ELF-1 (cell line): ENCODE results near the gene POU6F1.
A peak's percentile ranks its signal among the peaks of the same experiment; 100 is the strongest.

Source experiments
- DNase-seq: peaks from one replicate; pipeline ENCODE4 v3.0.0-alpha.2; 2016; ENCODE audit warnings: low read depth, low spot score

POU6F1 gene

DNA sequence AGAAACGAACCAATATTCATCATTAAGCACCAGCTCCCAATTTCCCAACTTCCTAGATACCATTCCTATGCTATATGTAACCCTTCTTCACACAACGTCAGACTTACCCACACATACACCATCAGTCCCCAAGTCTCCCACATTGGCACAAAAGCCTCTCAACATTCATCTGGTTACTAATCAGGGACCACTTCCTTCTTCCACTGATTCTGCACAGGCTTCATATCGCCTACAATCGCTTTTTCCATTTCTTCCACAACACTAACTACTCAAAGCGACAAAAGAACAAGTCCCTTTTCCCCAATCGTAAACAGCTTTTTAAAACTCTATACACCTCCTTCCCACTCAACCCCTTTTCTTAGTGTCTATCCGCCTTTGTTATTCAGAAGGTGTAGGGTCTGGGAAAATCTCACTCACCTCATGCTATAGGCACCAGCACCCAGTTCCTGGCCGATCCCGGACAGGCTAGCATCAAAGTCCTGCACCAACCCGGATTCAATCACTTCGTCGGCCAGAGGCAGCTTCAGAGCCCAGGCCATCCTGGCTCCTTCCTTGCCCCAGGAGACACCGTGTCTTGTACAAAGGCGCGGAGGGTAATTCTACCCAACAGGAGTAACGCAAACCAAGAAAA is 45.9 kb downstream of the POU6F1 start:
- peak; percentile 75 for DNase-seq

DNA sequence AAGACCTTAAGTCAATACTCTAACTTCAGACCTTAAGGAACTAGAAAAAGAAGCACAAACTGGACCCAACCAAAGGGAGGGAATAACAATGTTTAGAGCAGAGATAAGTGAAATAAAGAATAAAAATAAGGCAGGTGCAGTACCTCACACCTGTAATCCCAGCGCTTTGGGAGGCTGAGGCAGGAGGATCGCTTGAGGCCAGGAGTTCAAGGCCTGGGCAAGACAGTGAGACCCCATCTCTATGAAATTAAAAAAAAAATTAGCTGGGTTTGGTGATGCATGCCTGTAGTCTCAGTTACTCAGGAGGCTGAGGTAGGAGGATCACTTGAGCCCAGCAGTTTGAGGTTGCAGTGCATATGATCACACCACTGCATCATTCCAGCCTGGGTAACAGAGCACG is 54.1 kb downstream of the POU6F1 start:
- no peak for DNase-seq

DNA sequence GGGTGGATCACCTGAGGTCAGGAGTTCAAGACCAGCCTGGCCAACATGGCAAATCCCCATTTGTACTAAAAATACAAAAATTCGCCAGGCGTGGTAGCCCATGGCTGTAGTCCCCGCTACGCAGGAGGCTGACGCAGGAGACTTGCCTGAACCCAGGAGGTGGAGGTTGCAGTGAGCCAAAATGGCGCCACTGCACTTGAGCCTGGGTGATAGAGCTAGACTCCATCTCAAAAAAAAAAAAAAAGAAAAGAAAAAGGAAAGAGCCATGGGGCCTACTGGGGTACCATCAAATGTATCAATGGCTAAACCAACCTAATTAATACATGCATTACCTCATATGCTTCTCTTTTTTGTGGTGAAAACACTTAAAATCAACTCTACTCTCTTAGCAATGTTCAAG is 55.6 kb downstream of the POU6F1 start:
- DNase-seq = no peak

DNA sequence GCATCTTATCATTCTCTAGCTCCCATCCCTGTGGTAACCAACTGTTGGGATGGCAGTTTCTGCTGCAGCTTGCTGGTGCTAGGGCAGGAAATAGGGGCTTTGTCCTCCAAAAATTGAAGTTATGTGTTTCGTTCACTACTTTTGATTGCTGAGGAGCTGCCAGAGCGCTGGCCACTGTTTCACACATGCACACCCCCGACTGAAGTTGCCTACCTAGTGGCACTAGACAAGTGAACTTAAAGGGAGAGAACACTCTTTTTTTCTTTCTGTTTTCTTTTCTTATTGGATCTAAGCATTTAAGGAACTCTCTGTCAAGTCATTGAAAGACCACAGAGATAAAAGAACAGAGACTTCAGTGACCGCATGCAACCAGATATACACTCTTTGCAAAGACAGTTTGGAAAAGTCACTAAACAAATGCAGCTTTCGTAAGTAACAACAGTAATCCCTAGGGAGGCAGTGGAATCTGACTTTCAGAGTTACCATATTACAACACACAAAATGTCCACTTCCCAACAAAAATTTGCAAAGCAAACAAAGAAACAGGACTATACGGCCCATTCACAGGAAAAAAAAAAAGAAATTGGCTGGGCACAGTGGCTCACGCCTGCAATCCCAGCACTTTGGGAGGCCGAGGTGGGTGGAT is 56.9 kb downstream of the POU6F1 start:
- no peak for DNase-seq

DNA sequence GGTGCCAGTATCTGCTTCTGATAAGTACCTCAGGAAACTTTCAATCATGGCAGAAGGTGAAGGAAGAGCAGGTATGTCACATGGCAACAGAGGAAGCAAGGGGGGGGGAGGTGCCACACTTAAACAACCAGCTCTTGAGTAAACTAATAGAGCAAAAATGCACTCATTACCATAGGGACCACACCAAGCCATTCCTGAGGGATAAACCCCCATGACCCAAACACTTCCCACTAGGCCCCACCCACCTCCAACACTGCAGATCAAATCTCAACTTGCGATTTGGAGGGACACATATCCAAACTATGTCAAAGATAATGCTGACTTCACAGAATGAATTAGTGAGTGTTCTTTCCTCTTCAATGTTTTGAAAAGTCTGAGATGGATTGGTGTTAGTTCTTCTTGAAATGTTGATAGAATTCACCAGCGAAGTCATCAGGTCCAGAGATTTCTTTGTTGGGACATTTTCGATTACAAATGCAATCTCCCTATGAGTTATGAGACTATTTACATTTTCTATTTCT is 61.6 kb downstream of the POU6F1 start:
- no peak for DNase-seq

DNA sequence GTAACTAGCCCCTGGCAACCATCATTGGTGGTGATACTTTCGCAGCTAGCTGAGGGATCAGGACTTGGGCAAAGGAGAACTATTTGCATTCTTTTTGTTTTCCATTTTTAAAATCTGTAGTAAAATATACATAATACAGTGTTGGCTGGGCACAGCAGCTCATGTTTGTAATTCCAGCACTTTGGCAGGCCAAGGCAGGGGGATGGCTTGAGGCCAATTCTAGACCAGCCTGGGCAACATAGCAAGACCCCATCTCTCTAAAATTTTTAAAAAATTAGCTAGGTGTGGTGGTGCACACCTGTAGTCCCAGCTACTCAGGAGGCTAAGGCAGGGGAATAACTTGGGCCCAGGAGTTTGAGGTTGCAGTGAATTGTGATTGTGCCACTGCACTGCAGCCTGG is 64.9 kb downstream of the POU6F1 start:
- no peak for DNase-seq

DNA sequence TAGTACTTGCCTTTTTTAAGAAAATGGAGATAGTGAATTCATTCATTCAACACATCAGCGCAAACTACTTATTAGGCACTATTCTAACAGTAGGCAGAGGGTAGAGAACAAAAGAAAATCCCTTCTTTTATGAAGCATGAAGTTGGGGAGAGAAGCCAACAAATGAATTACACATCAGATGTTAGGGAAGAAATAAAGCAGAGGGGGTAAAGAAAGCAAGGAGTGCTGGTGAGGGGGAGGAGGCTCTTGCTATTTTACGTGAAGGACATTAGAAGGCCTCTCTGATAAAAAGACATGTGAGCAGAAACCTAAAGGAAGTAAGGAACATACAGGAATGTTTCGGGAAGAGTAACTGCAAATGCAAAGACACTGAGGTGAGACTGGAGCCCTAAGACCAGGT is 67.1 kb downstream of the POU6F1 start:
- no peak for DNase-seq

DNA sequence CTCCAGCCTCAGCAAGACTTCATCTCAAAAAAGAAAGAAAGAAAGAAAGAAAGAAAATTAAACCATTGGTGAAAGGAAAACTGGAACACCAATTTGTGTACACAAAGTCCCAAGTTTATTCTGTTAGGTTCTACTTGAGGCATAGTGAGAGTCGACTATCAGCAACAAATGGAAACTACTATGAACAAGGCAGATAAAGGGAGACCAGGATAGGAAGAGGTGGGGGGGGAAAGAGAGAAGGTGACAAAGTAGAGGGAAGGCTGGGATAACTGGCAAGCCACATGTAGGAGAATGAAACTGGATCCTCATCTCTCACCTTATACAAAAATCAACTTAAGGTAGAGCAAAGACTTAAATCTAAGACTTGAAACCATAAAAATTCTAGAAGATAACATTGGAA is 70.6 kb downstream of the POU6F1 start:
- no peak for DNase-seq

DNA sequence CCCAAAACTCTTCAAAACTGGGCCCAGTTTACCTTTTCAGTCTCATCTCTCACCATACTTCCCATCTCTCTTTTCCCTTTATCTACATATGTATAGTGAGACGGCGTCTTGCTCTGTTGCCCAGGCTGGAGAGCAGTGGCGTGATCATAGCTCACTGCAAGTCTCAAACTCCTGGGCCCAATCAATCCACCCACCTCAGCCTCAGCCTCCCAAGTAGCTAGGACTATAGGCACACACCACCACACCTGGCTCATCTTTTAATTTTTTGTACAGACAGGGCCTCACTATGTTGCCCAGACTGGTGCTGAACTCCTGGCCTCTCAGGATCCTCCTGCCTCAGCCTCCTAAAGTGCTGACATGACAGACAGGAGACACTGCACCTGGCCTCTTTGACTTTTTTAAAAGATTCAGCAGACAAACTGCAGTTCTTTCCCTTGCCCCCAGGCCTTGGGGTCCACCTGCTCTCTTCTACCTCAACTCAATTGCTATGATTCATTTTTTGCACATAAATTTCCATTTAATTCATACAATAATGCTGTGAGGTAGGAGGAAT is 78.5 kb downstream of the POU6F1 start:
- no peak for DNase-seq
